ENCODE data around the gene EMX1.

The EMX1 gene

GRCh38 chr2:72926368-72926767 is 9.0 kb downstream of the EMX1 start:
- DNase-seq (ENCODE audit: insufficient read length, low spot score): no peak
- TF ChIP-seq, protein P1, sequence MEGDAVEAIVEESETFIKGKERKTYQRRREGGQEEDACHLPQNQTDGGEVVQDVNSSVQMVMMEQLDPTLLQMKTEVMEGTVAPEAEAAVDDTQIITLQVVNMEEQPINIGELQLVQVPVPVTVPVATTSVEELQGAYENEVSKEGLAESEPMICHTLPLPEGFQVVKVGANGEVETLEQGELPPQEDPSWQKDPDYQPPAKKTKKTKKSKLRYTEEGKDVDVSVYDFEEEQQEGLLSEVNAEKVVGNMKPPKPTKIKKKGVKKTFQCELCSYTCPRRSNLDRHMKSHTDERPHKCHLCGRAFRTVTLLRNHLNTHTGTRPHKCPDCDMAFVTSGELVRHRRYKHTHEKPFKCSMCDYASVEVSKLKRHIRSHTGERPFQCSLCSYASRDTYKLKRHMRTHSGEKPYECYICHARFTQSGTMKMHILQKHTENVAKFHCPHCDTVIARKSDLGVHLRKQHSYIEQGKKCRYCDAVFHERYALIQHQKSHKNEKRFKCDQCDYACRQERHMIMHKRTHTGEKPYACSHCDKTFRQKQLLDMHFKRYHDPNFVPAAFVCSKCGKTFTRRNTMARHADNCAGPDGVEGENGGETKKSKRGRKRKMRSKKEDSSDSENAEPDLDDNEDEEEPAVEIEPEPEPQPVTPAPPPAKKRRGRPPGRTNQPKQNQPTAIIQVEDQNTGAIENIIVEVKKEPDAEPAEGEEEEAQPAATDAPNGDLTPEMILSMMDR (IDR thresholded peaks at IDR 0.05; ENCODE audit: insufficient read depth, missing control alignments): no peak
- no peak for FAIRE-seq

- DNase-seq (ENCODE audit: insufficient read length, low spot score) (peak; percentile 7), FAIRE-seq (no peak)
These were observed 9.6 kb downstream of the EMX1 start for GRCh38 chr2:72926811-72927465.

DNA sequence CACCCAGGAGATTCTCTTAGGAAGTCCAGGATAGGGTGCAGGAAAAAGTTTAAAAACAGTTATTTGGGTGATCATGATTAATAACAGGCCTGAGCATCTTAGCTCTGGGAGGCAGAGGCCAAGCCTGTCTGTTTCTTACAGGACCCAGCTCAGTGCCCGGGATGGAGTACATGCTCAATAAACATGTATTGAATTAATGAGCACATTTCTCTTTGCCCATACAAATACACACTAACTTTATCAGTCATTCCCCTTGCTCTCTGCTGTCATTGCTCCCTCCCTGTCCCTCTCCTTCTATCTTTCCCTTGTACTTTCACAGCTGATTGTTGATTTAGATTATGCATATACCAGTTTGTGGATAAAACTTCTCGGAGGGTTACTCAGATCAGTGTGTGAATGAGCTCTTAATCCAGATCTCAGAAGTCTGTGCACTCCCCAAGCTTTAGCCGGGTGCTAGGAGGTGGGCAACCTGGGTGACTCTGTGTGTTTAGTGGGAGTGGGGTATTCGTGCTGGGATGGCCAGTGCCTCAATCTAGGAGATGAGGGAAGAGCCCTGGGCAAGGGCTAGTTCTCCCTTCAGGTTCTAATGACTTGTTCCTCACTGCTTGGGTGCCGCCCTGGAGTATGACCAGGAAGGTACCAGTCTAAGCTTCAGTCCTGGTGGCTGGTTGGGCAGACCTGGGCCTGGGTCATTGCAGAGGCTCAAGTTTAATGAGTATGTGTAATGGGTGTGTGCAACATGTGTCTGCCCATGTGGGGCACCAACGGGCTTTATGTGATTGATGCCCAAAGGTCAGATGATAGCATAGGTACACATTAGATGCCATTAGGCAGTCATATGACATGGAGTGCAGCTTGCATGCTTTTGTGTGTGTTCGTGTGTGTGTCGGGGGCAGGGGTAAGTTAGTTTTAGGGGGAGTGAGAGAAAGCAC is 10.6 kb downstream of the EMX1 start:
- FAIRE-seq (no peak), DNase-seq (ENCODE audit: insufficient read length, low spot score) (peak; percentile 3)
- TF ChIP-seq, protein P1 (IDR thresholded peaks at IDR 0.05; ENCODE audit: insufficient read depth, missing control alignments): no peak

More at GRCh38 chr2:72926811-72927465, 9.6 kb downstream of the EMX1 start:
- TF ChIP-seq, protein P1 (IDR thresholded peaks at IDR 0.05; ENCODE audit: insufficient read depth, missing control alignments): no peak

DNA sequence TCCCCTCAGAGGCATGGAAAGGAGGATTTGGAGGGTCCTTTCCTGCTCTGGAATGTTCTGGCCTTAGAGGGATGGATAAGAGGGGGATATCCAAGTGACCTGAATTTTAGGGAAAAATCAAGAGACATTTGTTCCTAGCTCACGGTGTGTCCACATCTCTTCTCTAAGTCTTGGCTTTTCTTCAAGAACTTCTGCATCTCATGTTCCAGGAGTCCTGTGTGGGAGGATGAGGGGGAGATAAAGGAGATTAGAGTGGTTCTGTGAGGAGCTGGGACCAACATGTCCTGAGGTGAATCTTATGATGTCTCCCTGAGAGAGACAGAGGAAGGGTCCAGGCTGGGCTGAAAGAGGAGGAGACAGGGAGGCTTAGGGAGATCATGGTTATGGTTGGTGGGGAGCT is 11.7 kb downstream of the EMX1 start:
- TF ChIP-seq, protein P1 (IDR thresholded peaks at IDR 0.05; ENCODE audit: insufficient read depth, missing control alignments): no peak
- DNase-seq (ENCODE audit: insufficient read length, low spot score) (no peak), FAIRE-seq (no peak)

GRCh38 chr2:72931280-72931910 is 14.1 kb downstream of the EMX1 start:
- TF ChIP-seq, protein P1 (IDR thresholded peaks at IDR 0.05; ENCODE audit: insufficient read depth, missing control alignments): no peak
- no peak for DNase-seq (ENCODE audit: insufficient read length, low spot score)
- FAIRE-seq: no peak

DNA sequence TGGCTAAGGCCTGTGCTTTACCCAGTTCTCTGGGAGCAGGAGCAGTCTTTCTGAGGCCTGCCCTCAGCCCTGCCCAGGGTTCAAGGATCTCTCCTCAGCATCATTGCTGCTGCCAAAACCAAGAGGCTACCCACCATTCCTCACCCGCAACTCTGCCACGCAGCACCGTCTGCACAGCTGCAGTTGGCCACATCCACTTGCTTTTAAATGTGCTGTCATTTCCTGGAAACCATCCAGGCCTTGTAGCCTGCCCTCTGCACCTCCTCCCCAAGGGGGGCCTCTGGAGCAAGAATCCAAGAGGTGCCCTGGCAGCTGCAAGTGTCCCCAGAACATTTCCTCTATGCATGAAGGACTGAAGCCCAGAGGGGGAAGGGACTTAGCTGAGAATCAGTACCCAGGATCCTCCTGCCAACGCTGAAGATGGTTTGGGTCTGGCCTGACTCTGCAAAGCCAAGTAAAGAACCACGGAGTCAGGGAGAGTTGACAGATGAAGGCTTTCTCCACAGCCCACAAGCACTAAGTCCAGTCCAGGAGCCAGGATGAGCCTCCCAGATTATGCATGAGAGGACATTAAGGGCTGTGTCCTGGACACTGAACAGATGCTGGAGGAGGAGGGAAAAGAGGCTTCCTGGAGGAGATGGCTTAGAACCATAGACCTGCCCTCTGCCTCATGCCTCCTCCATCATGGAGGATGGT is 14.9 kb downstream of the EMX1 start:
- FAIRE-seq (no peak), DNase-seq (ENCODE audit: insufficient read length, low spot score) (no peak)
- TF ChIP-seq, protein P1 (IDR thresholded peaks at IDR 0.05; ENCODE audit: insufficient read depth, missing control alignments): no peak

Measured in D721Med (cell line).